ENCODE measurements around the gene RAD51C.
"Not testable (repeated sequence)": the region's sequence is repeated elsewhere in the genome, so short reads cannot be mapped to it uniquely, and the experiment has no call there.

RAD51C gene

DNA sequence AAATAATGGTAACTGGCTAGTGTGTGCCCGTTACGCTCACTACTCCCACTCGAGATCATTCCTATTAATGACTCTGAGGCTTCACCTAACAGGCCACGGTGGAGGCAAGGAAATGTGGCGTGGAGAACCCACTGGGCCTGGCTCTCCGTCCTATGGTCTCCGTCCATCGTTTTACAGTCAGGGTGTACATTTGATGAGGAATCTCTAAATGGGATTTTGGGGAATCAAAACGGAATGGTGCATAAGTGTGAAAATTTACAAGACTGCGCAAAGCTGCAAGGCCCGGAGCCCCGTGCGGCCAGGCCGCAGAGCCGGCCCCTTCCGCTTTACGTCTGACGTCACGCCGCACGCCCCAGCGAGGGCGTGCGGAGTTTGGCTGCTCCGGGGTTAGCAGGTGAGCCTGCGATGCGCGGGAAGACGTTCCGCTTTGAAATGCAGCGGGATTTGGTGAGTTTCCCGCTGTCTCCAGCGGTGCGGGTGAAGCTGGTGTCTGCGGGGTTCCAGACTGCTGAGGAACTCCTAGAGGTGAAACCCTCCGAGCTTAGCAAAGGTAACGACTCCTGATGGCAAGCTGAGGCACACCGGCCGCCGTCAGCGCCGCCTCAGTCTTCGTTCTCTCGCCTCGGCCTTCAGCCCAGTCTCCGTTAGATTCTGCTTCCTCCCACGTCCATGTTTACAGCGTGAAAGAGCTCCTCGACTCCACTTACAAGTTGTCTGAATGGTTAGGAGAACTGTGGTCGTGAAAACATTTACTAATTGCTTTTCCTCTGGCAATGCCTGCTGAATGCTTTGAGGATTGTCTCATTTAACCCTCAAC, at the start of gene RAD51C:
Gene RAD51C, plus strand, starts transcription at position 364 of the 817 bp plus-strand sequence. Its CDS starts 42 bp downstream, at position 406.
- DNase-seq (ENCODE audit: low spot score): peak; percentile 66

DNA sequence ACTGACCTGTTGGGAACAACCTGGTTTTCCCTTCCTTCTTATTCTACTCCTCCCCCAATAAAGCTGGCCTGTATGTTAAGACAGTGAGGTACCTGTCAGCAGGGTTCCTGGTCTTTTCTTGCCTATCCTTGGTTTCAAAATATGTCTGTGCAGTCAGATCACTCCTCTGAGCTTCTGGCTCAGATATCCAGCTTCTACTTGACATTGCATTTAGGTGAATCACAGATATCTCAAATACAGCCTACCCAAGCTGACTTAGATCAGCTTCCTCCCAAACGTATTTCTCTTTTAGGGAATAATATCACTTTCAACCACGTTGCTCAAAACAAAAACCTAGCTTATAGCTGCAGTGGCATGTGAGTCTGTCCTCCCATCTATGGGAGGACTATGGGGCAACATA, 49.3 kb upstream of the RAD51C start:
- DNase-seq (ENCODE audit: low spot score): no peak

DNA sequence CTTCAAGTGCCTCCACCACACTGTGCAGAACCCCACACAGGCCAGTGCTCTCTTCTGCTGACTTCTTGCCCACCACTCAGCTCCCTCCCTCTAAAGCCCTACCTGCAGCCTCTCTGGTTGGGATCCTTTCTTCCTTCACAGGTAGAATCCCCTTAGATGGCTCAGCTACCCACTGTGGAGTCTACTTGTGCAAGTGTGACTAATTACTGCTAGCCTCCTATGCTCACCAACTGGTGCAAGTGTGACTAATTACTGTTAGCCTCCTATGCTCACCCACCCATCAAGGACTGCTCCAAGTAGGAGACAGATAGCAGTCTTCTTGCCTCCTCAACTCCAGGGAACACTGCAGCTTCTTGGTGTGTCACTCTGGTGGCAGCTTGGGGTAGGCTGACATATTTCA, 44.2 kb upstream of the RAD51C start:
- DNase-seq (ENCODE audit: low spot score): no peak

DNA sequence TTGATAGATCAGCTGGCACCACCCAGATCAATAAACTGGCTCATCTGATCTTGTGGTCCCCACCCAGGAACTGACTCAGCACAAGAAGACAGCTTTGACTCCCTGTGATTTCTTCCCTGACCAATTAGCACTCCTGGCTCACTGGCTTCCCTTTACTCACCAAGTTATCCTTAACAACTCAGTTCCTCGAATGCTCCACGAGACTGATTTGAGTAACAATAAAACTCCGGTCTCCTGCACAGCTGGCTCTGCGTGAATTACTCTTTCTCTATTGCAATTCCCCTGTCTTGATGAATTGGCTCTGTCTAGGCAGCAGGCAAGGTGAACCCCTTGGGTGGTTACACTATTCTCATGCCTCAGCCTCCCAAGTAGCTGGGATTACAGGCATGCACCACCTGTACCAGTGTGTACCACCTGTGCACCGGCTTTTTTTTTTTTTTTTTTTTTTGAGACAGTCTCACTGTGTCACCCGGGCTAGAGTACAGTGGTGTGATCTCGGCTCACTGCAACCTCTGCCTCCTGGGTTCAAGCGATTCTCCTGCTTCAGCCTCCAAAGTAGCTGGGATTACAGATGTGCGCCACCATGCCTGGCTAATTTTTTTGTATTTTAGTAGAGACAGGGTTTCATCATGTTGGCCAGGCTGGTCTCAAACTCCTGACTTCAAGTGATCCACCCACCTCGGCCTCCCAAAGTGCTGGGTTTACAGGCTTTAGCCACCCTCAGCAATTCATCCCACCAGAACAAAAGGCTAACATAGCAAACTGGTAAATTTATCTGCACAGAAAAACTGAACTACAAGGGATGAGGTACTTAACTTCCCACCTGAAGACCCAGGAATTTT, 34.2 kb upstream of the RAD51C start:
- DNase-seq (ENCODE audit: low spot score): not testable (repeated sequence)

DNA sequence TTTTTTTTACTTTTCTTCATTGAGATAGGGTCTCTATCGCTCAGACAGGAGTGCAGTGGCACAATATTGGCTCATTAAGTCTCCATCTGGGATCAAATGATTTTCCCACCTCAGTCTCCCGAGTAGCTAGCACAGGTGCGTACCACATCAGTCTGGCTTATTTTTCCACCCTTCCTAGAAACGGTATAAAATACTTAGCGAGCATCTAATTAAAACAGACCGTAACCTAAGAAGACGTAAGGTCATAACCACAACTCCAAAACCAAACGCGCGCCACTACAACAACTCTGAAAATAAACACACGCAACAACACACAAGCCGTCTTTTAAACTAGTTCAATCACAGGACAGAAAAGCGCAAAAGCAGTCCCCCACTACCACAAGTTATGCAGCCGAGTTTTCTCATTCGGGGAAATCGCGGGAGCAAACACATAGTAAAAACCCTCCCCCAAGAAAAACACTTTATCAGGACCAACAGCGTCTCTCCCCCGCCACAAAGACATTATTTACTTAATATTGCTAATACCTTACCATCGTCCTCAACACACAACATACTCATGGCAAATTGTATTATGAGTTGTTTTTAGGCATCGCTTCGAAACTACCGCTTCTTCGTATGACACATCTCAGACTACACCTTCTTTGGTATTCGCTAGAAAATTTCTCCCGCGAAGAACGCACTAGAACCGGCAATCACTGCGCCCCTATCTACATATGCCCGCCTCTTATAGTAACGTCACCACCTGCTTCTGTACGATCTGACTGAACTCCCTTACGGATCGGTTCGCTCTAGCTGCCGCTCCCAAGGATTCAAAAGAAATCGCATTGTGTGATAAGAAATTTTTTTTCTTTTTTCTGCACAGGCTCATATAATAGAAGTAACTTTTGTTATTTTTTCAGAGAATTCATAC, 33.3 kb upstream of the RAD51C start:
- DNase-seq (ENCODE audit: low spot score): peak; percentile 90

DNA sequence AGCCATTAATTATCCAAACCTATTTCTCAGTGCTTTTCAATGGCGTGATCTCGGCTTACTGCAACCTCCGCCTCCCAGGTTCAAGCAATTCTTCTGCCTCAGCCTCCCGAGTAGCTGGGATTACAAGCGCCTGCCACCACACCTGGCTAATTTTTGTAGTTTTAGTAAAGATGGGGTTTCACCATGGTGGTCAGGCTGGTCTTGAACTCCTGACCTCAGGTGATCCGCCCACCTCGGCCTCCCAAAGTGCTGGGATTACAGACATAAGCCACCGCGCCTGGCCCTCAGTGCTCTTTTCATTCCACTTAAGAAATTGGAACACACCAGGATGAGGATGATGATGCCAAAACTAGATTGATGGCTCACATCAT, 32.7 kb upstream of the RAD51C start:
- DNase-seq (ENCODE audit: low spot score): not testable (repeated sequence)

DNA sequence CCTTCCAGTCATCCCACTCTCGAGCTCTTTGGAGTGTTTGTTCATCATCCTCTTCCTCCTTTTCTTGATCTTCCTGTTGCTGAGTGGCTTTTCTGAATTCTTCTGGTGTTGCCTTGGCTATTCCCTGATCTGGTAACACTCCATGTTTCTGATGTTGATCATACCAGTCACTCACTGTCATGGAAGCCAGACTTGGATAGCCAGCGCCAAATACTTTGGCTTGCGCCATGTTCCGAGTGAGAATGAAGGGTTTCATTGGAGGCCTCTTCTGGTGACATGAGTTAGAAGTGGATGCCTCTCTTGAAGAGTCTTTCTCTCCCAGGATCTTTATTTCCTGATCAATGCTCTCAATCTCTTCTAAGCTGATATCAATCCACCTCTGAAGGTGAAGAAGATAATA, 31.8 kb upstream of the RAD51C start:
- no peak for DNase-seq (ENCODE audit: low spot score)

DNA sequence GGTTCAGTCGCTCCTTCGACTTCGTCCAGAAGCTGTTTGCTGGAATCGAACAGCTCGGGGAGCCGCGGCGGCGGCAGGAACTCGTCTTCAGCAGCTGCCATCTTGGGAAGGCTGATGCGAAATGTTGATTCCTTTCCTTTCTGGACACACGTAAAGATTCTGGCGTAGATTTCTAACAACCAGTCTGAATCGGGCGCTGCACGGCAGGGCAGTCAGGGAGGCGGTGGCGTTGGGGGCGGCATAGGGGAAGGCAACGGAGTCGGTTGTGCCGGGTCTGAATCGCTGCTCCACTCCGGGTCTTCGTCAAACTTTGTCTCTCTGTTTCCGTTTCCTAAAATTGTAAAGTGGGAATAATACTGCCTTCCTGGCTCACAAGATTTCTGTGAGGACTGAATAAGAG, 30.9 kb upstream of the RAD51C start:
- DNase-seq (ENCODE audit: low spot score): no peak

DNA sequence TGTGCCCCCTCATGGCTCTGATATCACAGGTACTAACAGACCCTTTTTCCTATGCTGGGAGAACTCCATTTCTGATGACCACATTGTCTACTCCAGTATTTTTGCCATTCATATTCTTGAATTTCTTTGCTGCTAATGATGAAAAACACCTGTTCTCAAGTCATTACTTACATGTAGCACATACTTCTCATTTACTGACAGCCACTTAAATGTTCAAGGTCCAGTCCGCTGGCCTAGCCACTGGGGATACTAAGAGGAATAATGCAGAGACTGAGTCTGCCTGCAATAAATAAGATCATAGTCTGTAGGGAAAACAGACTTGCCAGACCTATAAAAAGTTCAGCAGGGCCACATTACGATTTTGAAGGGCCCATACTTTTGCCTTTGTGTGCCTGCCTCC, 28.1 kb upstream of the RAD51C start:
- DNase-seq (ENCODE audit: low spot score): no peak

DNA sequence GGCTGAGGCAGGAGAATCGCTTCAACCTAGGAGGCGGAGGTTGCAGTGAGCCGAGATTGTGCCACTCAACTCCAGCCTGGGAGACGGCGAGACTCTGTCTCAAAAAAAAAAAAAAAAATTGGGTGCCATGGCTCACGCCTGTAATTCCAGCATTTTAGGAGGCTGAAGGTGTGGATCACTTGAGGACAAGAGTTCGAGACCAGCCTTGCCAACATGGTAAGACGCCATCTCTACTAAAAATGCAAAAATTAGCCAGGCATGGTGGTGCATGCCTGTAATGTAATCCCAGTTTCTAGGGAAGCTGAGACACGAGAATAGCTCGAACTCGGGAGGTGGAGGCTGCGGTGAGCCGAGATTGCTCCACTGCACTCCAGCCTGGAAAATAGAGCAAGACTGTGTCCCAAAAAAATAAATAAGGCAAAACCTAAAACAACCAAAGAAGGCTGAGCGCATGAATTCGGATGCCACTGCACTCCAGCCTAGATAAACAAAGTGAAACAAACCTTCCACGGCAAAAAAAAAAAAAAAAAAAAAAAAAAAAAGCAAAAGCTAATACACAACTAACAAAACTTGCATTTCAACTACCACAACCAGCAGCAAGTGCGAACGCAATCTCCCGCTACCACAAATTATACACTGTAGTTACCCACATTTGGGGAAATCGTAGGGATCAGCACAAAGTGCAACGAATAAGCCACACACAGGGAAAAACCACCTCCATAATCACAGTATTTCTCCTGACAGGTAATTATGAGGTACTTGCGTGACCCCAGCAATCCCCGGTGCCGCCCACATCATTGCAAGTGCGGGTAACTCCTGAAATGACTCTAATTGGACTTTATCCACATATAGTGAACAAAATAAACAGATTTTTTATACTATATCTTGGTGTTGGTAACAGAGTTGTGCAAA, 26.2 kb upstream of the RAD51C start:
- DNase-seq (ENCODE audit: low spot score): no peak

DNA sequence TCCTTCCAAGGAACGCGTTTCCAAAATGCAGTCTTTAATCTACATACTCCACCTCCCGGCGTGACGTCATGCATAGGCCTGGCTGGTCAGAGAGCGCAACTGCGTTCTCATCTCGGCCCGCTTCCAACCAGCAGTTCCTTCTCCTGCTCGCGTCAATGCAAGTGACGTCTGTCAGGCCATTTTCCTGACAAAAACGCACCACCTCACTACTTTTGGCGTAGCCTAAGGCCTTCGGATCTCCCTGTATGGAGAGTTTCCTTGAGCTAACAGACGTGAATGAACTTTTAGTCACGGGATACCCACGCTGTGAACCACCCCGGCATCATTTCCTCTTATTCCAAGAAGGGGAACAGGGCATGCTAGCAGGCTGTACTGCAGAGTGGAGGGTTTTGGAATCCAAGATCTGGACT, 25.5 kb upstream of the RAD51C start:
- DNase-seq (ENCODE audit: low spot score): no peak

DNA sequence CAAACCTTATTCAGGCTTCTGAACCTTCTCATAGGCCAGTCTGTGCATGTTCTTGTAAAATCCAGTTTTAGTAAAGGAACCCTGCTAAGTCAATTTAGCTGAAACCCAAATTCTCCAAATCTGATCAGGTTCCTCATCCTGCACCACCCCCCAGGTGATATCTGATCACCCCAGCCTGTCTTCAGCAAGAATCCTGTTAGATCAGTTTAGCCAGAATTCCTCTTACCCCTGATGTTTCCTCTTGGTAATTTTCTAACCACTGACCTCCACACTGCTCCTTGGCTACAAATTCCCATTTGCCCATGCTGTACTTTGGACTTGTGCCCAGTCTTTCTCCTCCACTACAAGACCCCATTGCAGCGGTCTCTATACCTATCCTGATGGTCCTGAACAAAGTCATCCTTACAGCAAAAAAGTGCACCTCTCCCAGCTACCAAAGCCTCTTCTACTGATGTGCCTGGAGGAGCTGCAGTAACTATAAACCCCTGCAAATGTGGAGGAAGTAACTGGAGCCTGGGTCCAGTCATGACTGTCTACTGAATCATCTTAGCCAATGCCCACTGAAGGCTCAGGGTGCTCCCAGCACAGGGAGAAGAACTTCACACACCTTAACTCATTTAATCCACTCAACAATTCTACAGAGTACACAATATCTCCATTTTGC, 24.3 kb upstream of the RAD51C start:
- DNase-seq (ENCODE audit: low spot score): no peak

DNA sequence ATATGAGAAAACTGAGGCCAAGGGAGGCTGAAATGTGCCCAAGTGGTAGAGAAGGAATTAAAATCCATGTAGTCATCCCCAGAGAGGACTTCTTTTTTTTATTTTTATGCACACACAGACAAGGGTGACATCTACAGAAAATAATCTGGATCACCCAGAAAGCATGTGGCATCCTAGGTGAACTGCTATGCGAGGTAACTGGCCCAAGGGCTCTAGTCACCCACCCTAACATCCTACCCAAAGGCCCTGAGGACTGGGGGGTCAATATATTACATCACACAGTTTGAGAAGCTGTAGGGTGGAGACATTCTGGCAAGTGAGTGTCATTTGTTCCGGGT, 23.8 kb upstream of the RAD51C start:
- no peak for DNase-seq (ENCODE audit: low spot score)

DNA sequence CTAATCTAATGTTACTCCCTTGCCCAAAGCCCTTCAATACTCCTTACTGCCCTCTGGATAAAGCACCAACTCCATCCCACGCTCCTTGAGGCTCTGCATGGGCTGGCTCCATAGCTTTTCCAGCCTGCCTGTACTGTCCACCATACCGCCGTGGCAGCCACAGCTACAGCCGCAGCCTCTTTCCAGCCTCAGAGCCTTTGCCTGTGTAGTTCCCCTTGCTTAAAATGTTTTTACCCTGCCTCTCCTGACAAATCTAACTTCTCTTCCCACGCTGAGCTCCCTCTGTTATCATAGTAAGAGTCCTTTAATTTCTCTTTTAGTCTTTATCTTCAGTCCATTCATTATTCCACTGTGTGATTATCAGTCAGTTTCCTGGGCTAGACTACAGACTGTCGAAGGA, 22.5 kb upstream of the RAD51C start:
- no peak for DNase-seq (ENCODE audit: low spot score)

DNA sequence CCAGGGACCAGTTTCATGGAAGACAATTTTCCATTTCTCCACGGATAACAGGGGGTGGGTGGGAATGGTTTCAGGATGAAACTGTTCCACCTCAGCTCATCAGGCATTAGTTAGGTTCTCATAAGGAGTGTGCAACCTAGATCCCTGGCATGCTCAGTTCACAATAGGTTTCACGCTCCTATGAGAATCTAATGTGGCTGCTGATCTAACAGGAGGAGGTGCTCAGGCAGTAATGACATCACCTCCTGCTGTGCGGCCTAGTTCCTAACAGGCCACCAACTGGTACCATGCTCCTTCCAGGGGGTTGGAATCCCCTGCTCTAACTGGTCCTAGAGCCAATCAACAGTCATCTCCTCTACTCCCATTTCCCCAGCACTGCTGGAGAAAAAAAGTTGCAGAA, 20.4 kb upstream of the RAD51C start:
- DNase-seq (ENCODE audit: low spot score): no peak

DNA sequence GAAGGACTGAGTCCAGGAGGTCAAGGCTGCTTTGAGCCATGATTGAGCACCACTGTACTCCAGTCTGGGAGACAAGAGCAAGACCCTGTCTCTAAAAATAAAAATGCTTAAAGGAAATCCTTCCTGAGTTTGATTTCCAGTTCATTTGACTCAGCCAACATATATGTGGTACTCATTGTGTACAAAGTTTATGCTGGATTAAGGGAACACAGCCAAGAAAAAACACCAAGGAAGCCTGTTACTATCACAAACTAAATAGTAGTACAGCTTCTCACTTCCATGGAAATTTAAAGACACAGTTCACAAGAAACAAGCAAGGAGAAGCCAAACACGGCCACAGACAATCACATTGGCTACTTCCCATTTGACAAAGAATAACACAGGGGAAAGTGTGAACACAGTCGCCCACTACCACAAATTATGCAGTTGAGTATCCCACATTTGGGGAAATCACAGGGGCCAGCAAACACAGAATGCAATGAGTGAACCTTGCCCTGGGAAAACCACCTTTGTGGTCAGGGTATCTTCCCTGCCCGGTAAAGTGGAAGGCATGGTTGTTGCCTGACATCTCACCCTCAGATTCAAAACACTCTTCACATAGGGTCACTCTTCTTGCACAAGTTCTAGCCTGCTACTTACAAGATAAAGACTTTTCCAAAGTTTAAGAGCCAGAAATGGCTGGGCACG, 15.1 kb upstream of the RAD51C start:
- DNase-seq (ENCODE audit: low spot score): peak; percentile 15

DNA sequence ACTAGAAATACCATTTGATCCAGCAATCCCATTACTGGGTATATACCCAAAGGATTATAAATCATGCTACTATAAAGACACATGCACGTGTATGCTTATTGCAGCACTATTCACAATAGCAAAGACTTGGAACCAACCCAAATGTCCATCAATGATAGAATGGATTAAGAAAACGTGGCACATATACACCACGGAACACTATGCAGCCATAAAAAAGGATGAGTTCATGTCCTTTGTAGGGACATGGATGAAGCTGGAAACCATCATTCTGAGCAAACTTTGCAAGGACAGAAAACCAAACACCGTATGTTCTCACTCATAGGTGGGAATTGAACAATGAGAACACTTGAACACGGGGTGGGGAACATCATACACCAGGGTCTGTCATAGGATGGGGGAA, 14.1 kb upstream of the RAD51C start:
- DNase-seq (ENCODE audit: low spot score): not testable (repeated sequence)

DNA sequence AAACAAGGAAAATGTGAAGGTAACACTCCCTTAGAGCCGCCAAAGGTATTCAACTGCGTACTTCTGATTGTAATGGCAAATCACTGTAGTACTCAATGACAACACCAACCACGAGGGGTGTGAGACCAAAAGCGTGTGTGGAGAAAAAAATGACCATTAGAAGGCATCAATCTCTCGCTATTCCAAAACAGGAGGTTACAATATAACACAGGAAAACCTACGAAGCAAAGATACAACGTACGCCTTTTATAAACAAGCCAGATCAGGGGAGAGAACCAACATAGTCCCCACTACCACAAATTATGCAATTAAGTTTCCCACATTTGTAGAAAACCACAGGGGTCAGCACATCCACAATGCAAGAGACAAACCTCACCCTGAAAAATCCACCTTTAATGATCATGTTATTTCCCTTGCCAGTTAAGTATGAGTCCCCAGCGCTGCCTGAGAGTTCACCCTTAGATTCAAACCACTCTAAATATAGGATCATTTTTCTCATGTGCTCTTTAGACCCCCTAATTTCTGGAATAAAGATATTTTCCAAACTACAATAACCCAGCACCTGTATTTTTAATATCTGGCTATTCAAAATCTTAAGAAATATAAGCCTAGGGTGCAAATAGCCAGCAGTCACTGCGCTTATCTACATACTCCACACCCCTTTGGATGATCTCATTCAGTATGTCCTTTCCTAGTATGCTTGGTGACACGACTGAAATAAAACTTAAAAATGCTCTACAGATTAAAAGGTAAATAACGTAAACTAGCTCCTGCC, 13.0 kb upstream of the RAD51C start:
- DNase-seq (ENCODE audit: low spot score): peak; percentile 63

DNA sequence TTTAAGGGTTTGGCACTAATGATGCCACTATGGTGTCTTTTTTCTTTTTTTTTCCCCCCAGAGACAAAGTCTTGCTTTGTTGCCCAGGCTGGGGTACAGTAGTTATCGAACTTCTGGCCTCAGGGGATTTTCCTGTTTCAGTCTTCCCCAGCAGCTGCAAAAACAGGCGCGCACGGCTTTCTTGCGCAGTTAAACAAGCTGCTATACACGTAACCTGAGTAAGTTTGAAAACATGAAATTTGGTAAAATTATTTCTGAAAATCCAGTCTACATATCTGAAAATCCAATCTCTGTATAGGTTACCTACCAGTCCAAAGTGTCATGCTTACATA, 12.4 kb upstream of the RAD51C start:
- no peak for DNase-seq (ENCODE audit: low spot score)

DNA sequence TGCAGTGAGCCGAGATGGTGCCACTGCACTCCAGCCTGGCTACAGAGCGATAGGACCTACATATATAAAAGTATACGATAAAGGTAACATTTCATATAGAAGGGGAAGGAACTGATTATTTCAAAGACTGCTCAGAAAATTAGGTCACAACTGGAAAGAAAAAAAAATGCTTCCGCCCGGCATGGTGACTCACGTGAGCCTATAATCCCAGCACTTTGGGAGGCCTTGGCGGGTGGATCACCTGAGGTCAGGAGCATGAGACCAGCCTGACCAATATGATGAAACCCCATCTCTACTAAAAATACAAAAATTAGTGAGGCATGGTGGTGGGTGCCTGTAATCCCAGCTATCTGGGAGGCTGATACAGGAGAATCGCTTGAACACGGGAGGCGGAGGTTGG, 8.4 kb upstream of the RAD51C start:
- no peak for DNase-seq (ENCODE audit: low spot score)

Measured in COLO829 (cell line).